DOHH2 (cell line): Measurements from ENCODE around the gene WEE1.

Experiments
- H3F3A ChIP-seq: fragments of 200-600 bp; sonication (generic), shearing (Covaris generic); 2 replicates; pipeline ENCODE4 v1.6.0; 2016; ENCODE audit warnings: antibody characterized with exemption, mild to moderate bottlenecking; ENCODE audit not compliant: control insufficient read depth, insufficient read depth
- H3K27ac ChIP-seq: fragments of 200-600 bp; sonication (generic); 2 replicates; pipeline ENCODE4 v1.5.1; 2014; ENCODE audit warnings: low read depth, mild to moderate bottlenecking, low read length, moderate library complexity
- H3K27me3 ChIP-seq: fragments of 200-600 bp; sonication (generic); 2 replicates; pipeline ENCODE4 v1.6.1; 2014; ENCODE audit warnings: mild to moderate bottlenecking, low read length, mixed read lengths; ENCODE audit not compliant: control insufficient read depth
- H3K36me3 ChIP-seq: fragments of 200-600 bp; sonication (generic); 2 replicates; pipeline ENCODE4 v1.6.1; 2014; ENCODE audit warnings: mild to moderate bottlenecking, low read length, moderate library complexity, mixed read lengths; ENCODE audit not compliant: control insufficient read depth
- H3K4me1 ChIP-seq: fragments of 200-600 bp; sonication (generic); 2 replicates; pipeline ENCODE4 v1.6.1; 2014; ENCODE audit warnings: mild to moderate bottlenecking, low read length, mixed read lengths; ENCODE audit not compliant: control insufficient read depth
- H3K4me2 ChIP-seq: fragments of 200-600 bp; sonication (generic); 2 replicates; pipeline ENCODE4 v1.6.0; 2014; ENCODE audit warnings: mild to moderate bottlenecking, low read length, moderate library complexity
- H3K4me3 ChIP-seq: fragments of 200-600 bp; sonication (generic); 2 replicates; pipeline ENCODE4 v1.5.1; 2014; ENCODE audit warnings: mild to moderate bottlenecking, low read length, mixed read lengths
- H3K79me2 ChIP-seq: fragments of 200-600 bp; sonication (generic); 2 replicates; pipeline ENCODE4 v1.6.1; 2014; ENCODE audit warnings: mild to moderate bottlenecking, low read length, mixed read lengths; ENCODE audit not compliant: control insufficient read depth
- H3K9me2 ChIP-seq: fragments of 200-600 bp; sonication (generic); replicated peaks from 2 replicates; pipeline ENCODE4 v1.6.1; 2014; ENCODE audit warnings: mild to moderate bottlenecking, low read length, mixed read lengths; ENCODE audit not compliant: control insufficient read depth
- H3K9me3 ChIP-seq: fragments of 200-600 bp; sonication (generic); 2 replicates; pipeline ENCODE4 v1.6.1; 2014; ENCODE audit warnings: antibody characterized with exemption, low read length, mixed read lengths; ENCODE audit not compliant: control insufficient read depth, insufficient read depth
- H4K20me1 ChIP-seq: fragments of 200-600 bp; sonication (generic); 2 replicates; pipeline ENCODE4 v1.6.0; 2014; ENCODE audit warnings: low read depth, mild to moderate bottlenecking, antibody characterized with exemption, low read length, moderate library complexity; ENCODE audit not compliant: control insufficient read depth, insufficient read depth
- EZH2phosphoT487 ChIP-seq: fragments of 200-600 bp; sonication (generic); IDR thresholded peaks from 2 replicates; pipeline ENCODE4 v1.6.1; 2017; ENCODE audit warnings: borderline replicate concordance, mild to moderate bottlenecking, antibody characterized with exemption, low read length, moderate library complexity, mixed read lengths
- TF ChIP-seq, protein P1 (sequence below): fragments of 200-600 bp; sonication (generic); IDR thresholded peaks from one replicate; pipeline ENCODE4 v1.5.1; 2014; ENCODE audit warnings: antibody characterized with exemption, mild to moderate bottlenecking, low read depth, low read length; ENCODE audit not compliant: poor library complexity, severe bottlenecking

WEE1 gene

DNA sequence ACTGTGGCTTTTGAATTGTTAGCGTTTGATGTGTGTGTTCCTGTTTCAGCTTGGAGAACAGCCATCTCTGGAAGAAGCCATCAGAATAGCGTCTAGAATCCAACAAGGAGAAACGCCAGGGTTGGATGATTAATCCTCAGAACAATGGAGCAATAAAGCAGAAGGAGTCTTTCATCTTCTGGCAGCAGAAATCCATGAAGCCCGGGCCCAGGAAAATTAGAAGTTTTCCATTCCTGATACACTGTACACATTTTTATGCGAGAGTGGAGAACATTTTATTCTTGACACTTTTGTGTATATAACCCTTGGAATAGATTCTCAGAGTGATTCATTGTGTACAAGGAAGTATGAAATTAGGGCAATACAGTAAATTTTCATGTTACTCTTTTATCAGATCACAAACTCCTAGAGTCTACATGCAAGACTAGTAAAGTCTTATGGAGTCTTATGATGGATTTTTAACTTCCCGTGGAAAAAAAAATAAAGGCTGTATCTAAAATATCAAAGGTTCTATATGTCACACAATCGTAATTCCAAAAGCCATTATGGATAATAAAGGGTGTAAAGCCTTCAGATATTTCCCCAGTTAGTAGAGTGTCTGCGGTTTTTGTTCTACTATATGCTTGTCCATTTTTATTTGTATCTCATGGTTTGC, 45.9 kb upstream of the WEE1 start:
- Histone ChIP-seq H3K27ac (no peak overlapping the region), H3K4me2 (no peak overlapping the region), H3K79me2 (no peaks in the 10 kb centered on the region)

DNA sequence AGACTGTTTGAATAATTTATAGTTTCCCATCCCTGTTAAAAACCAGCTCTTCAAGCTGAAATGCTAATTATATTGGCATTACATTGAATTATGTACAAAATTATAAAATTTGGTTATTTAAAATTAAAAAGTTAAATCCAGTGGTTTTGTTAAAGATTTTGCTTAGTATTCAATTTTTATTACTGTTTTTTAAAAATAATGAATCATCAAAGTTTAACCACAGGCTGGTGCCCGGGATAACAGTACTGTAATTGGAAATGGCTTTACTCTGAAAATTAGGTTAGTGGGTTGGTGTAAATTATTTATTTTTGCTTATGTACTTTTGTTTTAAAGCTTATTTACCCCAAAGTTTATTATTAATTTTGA, 45.4 kb upstream of the WEE1 start:
- H3K4me3 ChIP-seq = no peak overlapping the region
- no peaks in the 10 kb centered on the region for H3K9me3 ChIP-seq
- H3K4me1 ChIP-seq = no peaks in the 10 kb centered on the region
- no peaks in the 10 kb centered on the region for H3K79me2 ChIP-seq
- 0 out of 2 replicates have a peak, but pooled peaks cover 3% of the 10 kb centered on the region for H3F3A ChIP-seq
- H3K36me3 ChIP-seq = peaks cover 25% of the 10 kb centered on the region
- H3K27ac ChIP-seq = no peak overlapping the region
- TF ChIP-seq, protein P1, sequence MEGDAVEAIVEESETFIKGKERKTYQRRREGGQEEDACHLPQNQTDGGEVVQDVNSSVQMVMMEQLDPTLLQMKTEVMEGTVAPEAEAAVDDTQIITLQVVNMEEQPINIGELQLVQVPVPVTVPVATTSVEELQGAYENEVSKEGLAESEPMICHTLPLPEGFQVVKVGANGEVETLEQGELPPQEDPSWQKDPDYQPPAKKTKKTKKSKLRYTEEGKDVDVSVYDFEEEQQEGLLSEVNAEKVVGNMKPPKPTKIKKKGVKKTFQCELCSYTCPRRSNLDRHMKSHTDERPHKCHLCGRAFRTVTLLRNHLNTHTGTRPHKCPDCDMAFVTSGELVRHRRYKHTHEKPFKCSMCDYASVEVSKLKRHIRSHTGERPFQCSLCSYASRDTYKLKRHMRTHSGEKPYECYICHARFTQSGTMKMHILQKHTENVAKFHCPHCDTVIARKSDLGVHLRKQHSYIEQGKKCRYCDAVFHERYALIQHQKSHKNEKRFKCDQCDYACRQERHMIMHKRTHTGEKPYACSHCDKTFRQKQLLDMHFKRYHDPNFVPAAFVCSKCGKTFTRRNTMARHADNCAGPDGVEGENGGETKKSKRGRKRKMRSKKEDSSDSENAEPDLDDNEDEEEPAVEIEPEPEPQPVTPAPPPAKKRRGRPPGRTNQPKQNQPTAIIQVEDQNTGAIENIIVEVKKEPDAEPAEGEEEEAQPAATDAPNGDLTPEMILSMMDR = no peak
- no peak for TF ChIP-seq EZH2phosphoT487
- no peaks in the 10 kb centered on the region for H3K27me3 ChIP-seq
- no peak overlapping the region for H3K4me2 ChIP-seq
- H4K20me1 ChIP-seq = no peaks in the 10 kb centered on the region
- no peaks in the 10 kb centered on the region for H3K9me2 ChIP-seq

More for the DNA sequence above, 45.9 kb upstream of the WEE1 start:
- no peak for TF ChIP-seq EZH2phosphoT487
- TF ChIP-seq, protein P1 = no peak
- H3K27me3 ChIP-seq = no peaks in the 10 kb centered on the region
- 0 out of 2 replicates have a peak, but pooled peaks cover 3% of the 10 kb centered on the region for H3F3A ChIP-seq
- peaks cover 25% of the 10 kb centered on the region for H3K36me3 ChIP-seq
- H3K4me3 ChIP-seq = no peak overlapping the region
- no peaks in the 10 kb centered on the region for H3K9me2 ChIP-seq
- H3K4me1 ChIP-seq = no peaks in the 10 kb centered on the region
- H3K9me3 ChIP-seq = no peaks in the 10 kb centered on the region
- H4K20me1 ChIP-seq = no peaks in the 10 kb centered on the region

GRCh38 chr11:9528573-9529333, 44.7 kb upstream of the WEE1 start:
- Histone ChIP-seq H3K27ac (no peak overlapping the region), H3K4me3 (no peak overlapping the region), H4K20me1 (no peaks in the 10 kb centered on the region), H3K9me3 (no peaks in the 10 kb centered on the region), H3K36me3 (peaks cover 25% of the 10 kb centered on the region), H3K9me2 (no peaks in the 10 kb centered on the region), H3F3A (peaks cover 6% of the 10 kb centered on the region; the same call in 1 of the 2 replicates), H3K79me2 (no peaks in the 10 kb centered on the region), H3K4me2 (no peak overlapping the region), H3K27me3 (no peaks in the 10 kb centered on the region), H3K4me1 (peaks cover 3% of the 10 kb centered on the region; the same call in 1 of the 2 replicates)
- TF ChIP-seq, protein P1 = no peak
- no peak for TF ChIP-seq EZH2phosphoT487
